Putamen (tissue), 1 donor: ENCODE measurements around the gene TEX29.
A peak's percentile ranks its signal among the peaks of the same experiment; 100 is the strongest.

Experiments used
- DNase-seq: peaks from one replicate; pipeline ENCODE4 v3.0.0-alpha.2; 2016; ENCODE audit warnings: low spot score

The TEX29 gene

GRCh38 chr13:111319998-111320911, at the start of gene TEX29:
Gene TEX29, plus strand, starts transcription at chr13:111320642. Its CDS starts 249 bp downstream, at chr13:111320891.
- DNase-seq, result no peak

GRCh38 chr13:111270765-111271698, 49.4 kb upstream of the TEX29 start:
- no peak for DNase-seq

GRCh38 chr13:111272117-111272516, 48.3 kb upstream of the TEX29 start:
- no peak for DNase-seq

GRCh38 chr13:111275382-111275781, 45.1 kb upstream of the TEX29 start:
- DNase-seq, result no peak

- DNase-seq, result no peak
These were observed 44.3 kb upstream of the TEX29 start for GRCh38 chr13:111275995-111276618.

GRCh38 chr13:111278258-111278657, 42.2 kb upstream of the TEX29 start:
- no peak for DNase-seq

- DNase-seq, result no peak
These were observed 41.4 kb upstream of the TEX29 start for GRCh38 chr13:111278743-111279652.

GRCh38 chr13:111280226-111280625, 40.2 kb upstream of the TEX29 start:
- DNase-seq, result no peak

GRCh38 chr13:111280681-111281585, 39.5 kb upstream of the TEX29 start:
- DNase-seq, result no peak

GRCh38 chr13:111281751-111282311, 38.6 kb upstream of the TEX29 start:
- DNase-seq, result peak; percentile 26

- DNase-seq, result no peak
These were observed 38.0 kb upstream of the TEX29 start for GRCh38 chr13:111282425-111282824.

- no peak for DNase-seq
These were observed 37.4 kb upstream of the TEX29 start for GRCh38 chr13:111282997-111283396.

- no peak for DNase-seq
These were observed 37.0 kb upstream of the TEX29 start for GRCh38 chr13:111283457-111283856.

GRCh38 chr13:111283991-111284390, 36.5 kb upstream of the TEX29 start:
- DNase-seq, result no peak

GRCh38 chr13:111284565-111284964, 35.9 kb upstream of the TEX29 start:
- DNase-seq, result no peak

GRCh38 chr13:111286162-111286561, 34.3 kb upstream of the TEX29 start:
- no peak for DNase-seq

- DNase-seq, result no peak
These were observed 33.7 kb upstream of the TEX29 start for GRCh38 chr13:111286749-111287148.

GRCh38 chr13:111287201-111287600, 33.2 kb upstream of the TEX29 start:
- no peak for DNase-seq

- DNase-seq, result no peak
These were observed 32.2 kb upstream of the TEX29 start for GRCh38 chr13:111288276-111288675.

GRCh38 chr13:111289251-111289650, 31.2 kb upstream of the TEX29 start:
- no peak for DNase-seq
